IMR-90 (cell line): ENCODE data around the gene CERT1. TPM values are rescaled to one million over a fixed set of nuclear protein-coding genes. Genes with fewer than 3 reads are reported as not detected.

Source experiments
- ATAC-seq: fragments of 200-7000 bp; cut with Tn5 transposase; 2 replicates; pipeline ENCODE4 v1.9.1; 2020; ENCODE audit warnings: low read depth, mild to moderate bottlenecking, moderate library complexity
- BruUV-seq: library from RNA; stranded (reverse); fragments of 400-500 nt; replicated peaks from 2 replicates; lab custom pipeline; 2021; lab: Mats Ljungman, UMichigan
- CTCF ChIA-PET: fragments of 300-600 bp; formaldehyde crosslinking; extraction: SDS; loops from one replicate; lab custom pipeline; 2021; ENCODE audit warnings: antibody characterized with exemption; lab: Yijun Ruan, JAX
- POLR2A ChIA-PET: fragments of 300-600 bp; sonication (Branson Sonifier 250); formaldehyde crosslinking; loops from one replicate; lab custom pipeline; 2022; ENCODE audit warnings: antibody characterized with exemption; ENCODE audit not compliant: unreplicated experiment; lab: Charles Lee
- DNase-seq: peaks from one replicate; pipeline ENCODE4 v3.0.0; 2013
- H2AFZ ChIP-seq: replicated peaks from 2 replicates; pipeline ENCODE3; 2013; ENCODE audit warnings: low read length, mild to moderate bottlenecking; ENCODE audit not compliant: poor library complexity
- H2AK5ac ChIP-seq: 2 replicates; pipeline ENCODE4 v1.6.1; 2013; ENCODE audit warnings: low read depth, low read length, inconsistent platforms
- H2AK9ac ChIP-seq: replicated peaks from 2 replicates; pipeline ENCODE3; 2013; ENCODE audit warnings: mild to moderate bottlenecking, low read depth, low read length, moderate library complexity; ENCODE audit not compliant: poor library complexity
- H2BK120ac ChIP-seq: 2 replicates; pipeline ENCODE4 v1.6.1; 2013; ENCODE audit warnings: low read depth, low read length, inconsistent platforms
- H2BK15ac ChIP-seq: 3 replicates; pipeline ENCODE4 v1.6.1; 2013; ENCODE audit warnings: low read depth, low read length, inconsistent platforms
- H2BK20ac ChIP-seq: 2 replicates; pipeline ENCODE4 v1.6.1; 2013; ENCODE audit warnings: low read depth, mild to moderate bottlenecking, inconsistent platforms, low read length, moderate library complexity
- H2BK5ac ChIP-seq: 2 replicates; pipeline ENCODE4 v1.6.1; 2013; ENCODE audit warnings: mild to moderate bottlenecking, low read depth, low read length, inconsistent platforms; ENCODE audit not compliant: poor library complexity, severe bottlenecking
- H3K14ac ChIP-seq: replicated peaks from 2 replicates; pipeline ENCODE4 v1.6.1; 2013; ENCODE audit warnings: low read depth, low read length, inconsistent platforms
- H3K18ac ChIP-seq: 2 replicates; pipeline ENCODE4 v1.6.1; 2013; ENCODE audit warnings: low read depth, low read length, control low read depth
- H3K23ac ChIP-seq: 2 replicates; pipeline ENCODE4 v1.6.1; 2013; ENCODE audit warnings: low read depth, low read length, inconsistent platforms
- H3K27ac ChIP-seq: 2 replicates; pipeline ENCODE4 v1.5.1; 2013; ENCODE audit warnings: mild to moderate bottlenecking, control low read depth, low read length; ENCODE audit not compliant: insufficient read depth
- H3K27me3 ChIP-seq: 2 replicates; pipeline ENCODE4 v1.6.1; 2013; ENCODE audit warnings: low read length; ENCODE audit not compliant: control insufficient read depth, insufficient read depth
- H3K36me3 ChIP-seq: 2 replicates; pipeline ENCODE4 v1.6.1; 2013; ENCODE audit warnings: low read length, mixed read lengths; ENCODE audit not compliant: control insufficient read depth, insufficient read depth
- H3K4ac ChIP-seq: 2 replicates; pipeline ENCODE4 v1.6.1; 2013; ENCODE audit warnings: low read depth, low read length, inconsistent platforms
- H3K4me1 ChIP-seq: 2 replicates; pipeline ENCODE4 v1.6.1; 2013; ENCODE audit warnings: low read length, mixed read lengths; ENCODE audit not compliant: control insufficient read depth, insufficient read depth
- H3K4me2 ChIP-seq: 2 replicates; pipeline ENCODE4 v1.6.1; 2013; ENCODE audit warnings: low read depth, mild to moderate bottlenecking, control low read depth, low read length, moderate library complexity
- H3K4me3 ChIP-seq: 2 replicates; pipeline ENCODE4 v1.5.1; 2013; ENCODE audit warnings: low read depth, mild to moderate bottlenecking, control low read depth, low read length, moderate library complexity; ENCODE audit not compliant: insufficient read depth
- H3K56ac ChIP-seq: 2 replicates; pipeline ENCODE4 v1.6.1; 2013; ENCODE audit warnings: low read length, inconsistent platforms; ENCODE audit not compliant: insufficient read depth; ENCODE audit errors: extremely low read depth
- H3K79me1 ChIP-seq, 2 experiments: 2 replicates each; pipeline ENCODE4 v1.6.1; 2013; ENCODE audit warnings: low read length in 2 of 2, inconsistent platforms in 1 of 2, low read depth in 1 of 2
- H3K9ac ChIP-seq: 2 replicates; pipeline ENCODE4 v1.6.1; 2013; ENCODE audit warnings: low read depth, low read length, control low read depth
- H3K9me1 ChIP-seq: 2 replicates; pipeline ENCODE4 v1.6.1; 2013; ENCODE audit warnings: low read length, inconsistent platforms; ENCODE audit not compliant: insufficient read depth
- H3K9me3 ChIP-seq: 2 replicates; pipeline ENCODE4 v1.6.1; 2013; ENCODE audit warnings: low read length; ENCODE audit not compliant: control insufficient read depth, insufficient read depth
- H4K20me1 ChIP-seq: 2 replicates; pipeline ENCODE4 v1.6.1; 2013; ENCODE audit warnings: low read length, inconsistent platforms; ENCODE audit not compliant: insufficient read depth
- H4K5ac ChIP-seq: 2 replicates; pipeline ENCODE4 v1.6.1; 2013; ENCODE audit warnings: mild to moderate bottlenecking, low read depth, low read length, control low read depth
- H4K8ac ChIP-seq, 2 experiments: 2 replicates each; pipeline ENCODE4 v1.6.1; 2013; ENCODE audit warnings: low read depth in 2 of 2, low read length in 2 of 2, control low read depth in 1 of 2, inconsistent platforms in 1 of 2
- H4K91ac ChIP-seq: 2 replicates; pipeline ENCODE4 v1.6.1; 2013; ENCODE audit warnings: low read depth, low read length, inconsistent platforms; ENCODE audit not compliant: insufficient read depth
- CTCF ChIP-seq: conservative IDR thresholded peaks from 2 replicates; pipeline ENCODE4 v1.5.1; 2012; ENCODE audit warnings: mild to moderate bottlenecking, low read depth, low read length, improper control_type of control experiment
- ELK1 ChIP-seq: fragments of 150-350 bp; IDR thresholded peaks from 2 replicates; pipeline ENCODE4 v1.6.1; 2016; ENCODE audit warnings: low read depth, mild to moderate bottlenecking, low read length, moderate library complexity, borderline replicate concordance
- FOS ChIP-seq: fragments of 150-350 bp; IDR thresholded peaks from 2 replicates; pipeline ENCODE4 v1.6.1; 2016; ENCODE audit warnings: low read depth, low read length
- MAZ ChIP-seq: IDR thresholded peaks from 2 replicates; pipeline ENCODE4 v1.6.1; 2012; ENCODE audit warnings: low read depth, mild to moderate bottlenecking, low read length, improper control_type of control experiment, moderate library complexity, borderline replicate concordance
- MXI1 ChIP-seq: IDR thresholded peaks from 2 replicates; pipeline ENCODE4 v1.6.1; 2012; ENCODE audit warnings: low read depth, mild to moderate bottlenecking, low read length, moderate library complexity, borderline replicate concordance
- NFE2L2 ChIP-seq: fragments of 150-350 bp; IDR thresholded peaks from 2 replicates; pipeline ENCODE4 v1.6.1; 2016; ENCODE audit warnings: low read depth, mild to moderate bottlenecking, low read length
- RAD21 ChIP-seq: IDR thresholded peaks from 2 replicates; pipeline ENCODE4 v1.6.1; 2012; ENCODE audit warnings: low read length, improper control_type of control experiment
- SMC3 ChIP-seq: fragments of 150-350 bp; IDR thresholded peaks from 2 replicates; pipeline ENCODE4 v1.6.1; 2016; ENCODE audit warnings: low read depth, mild to moderate bottlenecking, antibody characterized with exemption, low read length, moderate library complexity
- USF2 ChIP-seq: fragments of 150-350 bp; IDR thresholded peaks from 2 replicates; pipeline ENCODE4 v1.6.1; 2017; ENCODE audit warnings: mild to moderate bottlenecking, antibody characterized with exemption, low read length, low read depth
- WGBS, 2 experiments: methylation state at CpG; one replicate each; pipeline versions ENCODE4 v1.1.5 to v1.1.7; 2013; ENCODE audit warnings: missing lambda C conversion rate in 2 of 2; ENCODE audit not compliant: insufficient read length in 1 of 2; ENCODE audit errors: extremely low coverage in 2 of 2; 5-methylcytosine and 5-hydroxymethylcytosine counted together
- dilution Hi-C: fragments of 300-500 bp; cut with HindIII; formaldehyde crosslinking; loops from one replicate; pipeline ENCODE4 v1.14.3; 2018; ENCODE audit warnings: low sequenced_read_pairs; ENCODE audit not compliant: unreplicated experiment
- in situ Hi-C: fragments of 300-500 bp; cut with MboI; formaldehyde crosslinking; loops from 3 replicates; pipeline ENCODE4 v1.14.3; 2019; ENCODE audit warnings: low sequenced_read_pairs, inconsistent platforms, mixed read lengths
- intact Hi-C: fragments of 100-400 bp; cut with micrococcal nuclease; formaldehyde crosslinking; loops from 2 replicates; pipeline ENCODE4 v1.10.0; 2022
- polyA plus RNA-seq, 3 experiments: library from polyadenylated mRNA; depleted of rRNA; stranded (reverse); fragments of >200 nt; gene quantifications; 2 replicates each; pipeline ENCODE4 v1.2.3, GENCODE V29; 2012; ENCODE audit warnings: low replicate concordance in 1 of 3
- total RNA-seq: library from RNA; depleted of rRNA; stranded (reverse); fragments of >200 nt; gene quantifications from 2 replicates; pipeline ENCODE4 v1.2.3, GENCODE V29; 2012

CERT1 gene
- total and polyA plus RNA-seq, 2 of the 4 experiments (the other 2 are of a cell fraction), result 7.2 TPM

DNA sequence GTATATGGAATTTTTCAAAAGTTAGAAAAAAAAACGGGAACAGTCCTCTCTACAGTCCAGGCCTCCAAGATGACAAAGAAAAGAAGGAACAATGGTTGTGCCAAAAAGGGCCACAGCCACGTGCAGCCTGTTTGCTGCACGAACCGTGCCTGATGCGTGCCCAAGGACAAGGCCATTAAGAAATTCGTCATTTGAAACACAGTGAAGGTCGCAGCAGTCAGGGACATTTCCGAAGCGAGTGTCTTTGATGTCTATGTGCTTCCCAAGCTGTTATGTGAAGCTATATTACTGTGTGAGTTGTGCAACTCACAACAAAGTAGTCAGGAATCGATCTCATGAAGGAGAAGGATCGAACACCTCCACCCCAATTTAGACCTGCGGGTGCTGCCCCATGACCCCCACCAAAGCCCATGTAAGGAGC is 137.0 kb downstream of the CERT1 start:
- no peak overlapping the region for H2AFZ ChIP-seq

More for the DNA sequence above, 137.0 kb downstream of the CERT1 start:
- Histone ChIP-seq H4K5ac (no peak overlapping the region), H3K56ac (no peak overlapping the region), H2AK5ac (no peak overlapping the region), H3K9ac (no peak overlapping the region), H2BK20ac (no peak overlapping the region), H3K9me3 (no peaks in the 10 kb centered on the region), H3K36me3 (peaks cover 14% of the 10 kb centered on the region), H2BK5ac (no peak overlapping the region), H3K23ac (no peak overlapping the region), H3K14ac (no peak overlapping the region), H3K9me1 (no peaks in the 10 kb centered on the region; the same call in 1 of the 2 replicates), H3K18ac (no peak overlapping the region), H4K8ac (no peak overlapping the region), H4K91ac (no peak overlapping the region), H3K79me1 (no peaks in the 10 kb centered on the region), H4K20me1 (no peaks in the 10 kb centered on the region), H3K4me3 (no peak overlapping the region), H3K4ac (no peak overlapping the region), H2AK9ac (no peak overlapping the region), H3K27me3 (no peaks in the 10 kb centered on the region), H3K4me1 (no peaks in the 10 kb centered on the region), H3K27ac (no peak overlapping the region), H2BK120ac (no peak overlapping the region), H2BK15ac (no peak overlapping the region), H3K4me2 (no peak overlapping the region)
- no TSS peak for BruUV-seq
- ChIA-PET CTCF (interaction anchor here (0.6 kb wide), 1 partner anchor 1794 kb away, joined by 4 read pairs; no protein-coding TSS in a partner anchor), POLR2A (interaction anchor here (1.1 kb wide), 1 partner anchor 14 kb away, joined by 11 read pairs; no protein-coding TSS in a partner anchor)
- no peak for TF ChIP-seq FOS
- no peak for TF ChIP-seq MXI1
- no peak for TF ChIP-seq ELK1
- TF ChIP-seq USF2, result no peak
- no peak for TF ChIP-seq RAD21
- TF ChIP-seq CTCF, result no peak
- TF ChIP-seq SMC3, result no peak
- no peak for TF ChIP-seq MAZ
- TF ChIP-seq NFE2L2, result no peak
- 28% methylated on average over 5 of the region's 12 CpGs; no CpG with 5 or more reads in 1 of the 2 experiments for WGBS, 2 experiments
- DNase-seq, result no peak
- dilution Hi-C loops, result no loop called here
- in situ Hi-C loops, result loop anchor here (25.0 kb wide), 1 partner anchor 612 kb away; the partner anchor contains the start of genes GFM2 and NSA2
- no peak for ATAC-seq
- intact Hi-C loops, result no loop called here
